GM18867 (cell line): ENCODE measurements around the gene HYDIN.
"Not testable (repeated sequence)": the region's sequence is repeated elsewhere in the genome, so short reads cannot be mapped to it uniquely, and the experiment has no call there.

Experiments
- ATAC-seq: cut with Tn5 transposase; IDR thresholded peaks from one replicate; pipeline ENCODE4 v1.9.1; 2021; ENCODE audit warnings: mild to moderate bottlenecking, moderate library complexity; ENCODE audit not compliant: unreplicated experiment

Gene HYDIN

DNA sequence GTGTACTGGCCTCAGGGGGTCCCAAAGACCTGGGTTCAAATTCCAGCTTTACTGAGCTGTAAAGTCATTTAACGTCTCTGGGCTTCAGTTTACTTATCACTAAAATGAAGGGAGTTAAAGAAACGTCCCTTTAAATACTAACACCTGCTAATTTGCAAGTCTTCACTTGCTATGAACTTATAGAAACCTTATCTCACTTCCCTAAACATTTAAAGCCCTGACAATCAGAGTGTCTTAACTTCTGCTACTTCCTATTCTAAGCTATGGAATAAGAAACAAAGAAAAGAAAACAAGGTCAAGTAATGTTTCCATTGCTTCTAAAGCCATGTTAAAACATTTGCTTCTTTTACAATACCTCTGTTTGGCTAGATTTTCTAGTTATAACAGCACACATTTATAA lies 87.3 kb downstream of the HYDIN start:
- ATAC-seq, result peak; percentile 76

DNA sequence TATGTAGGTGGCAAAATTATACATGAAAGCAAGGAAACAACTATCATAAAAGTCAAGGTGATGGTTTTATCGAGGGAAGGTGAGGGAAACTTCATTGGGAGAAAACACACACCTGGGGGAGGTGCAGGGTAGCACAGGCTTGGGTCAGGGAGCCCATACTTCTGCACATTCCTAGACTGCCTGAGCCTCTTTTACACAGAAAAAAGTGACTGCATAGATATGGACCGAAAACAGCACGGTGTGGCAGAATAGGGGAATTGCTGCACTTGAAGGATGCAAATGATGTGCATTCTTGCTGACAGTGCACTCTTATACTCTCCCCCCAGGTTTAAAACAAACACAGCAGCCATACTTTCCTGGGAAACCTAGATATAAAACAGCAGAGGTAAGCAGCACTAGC lies 120.0 kb downstream of the HYDIN start:
- ATAC-seq, result not testable (repeated sequence)

DNA sequence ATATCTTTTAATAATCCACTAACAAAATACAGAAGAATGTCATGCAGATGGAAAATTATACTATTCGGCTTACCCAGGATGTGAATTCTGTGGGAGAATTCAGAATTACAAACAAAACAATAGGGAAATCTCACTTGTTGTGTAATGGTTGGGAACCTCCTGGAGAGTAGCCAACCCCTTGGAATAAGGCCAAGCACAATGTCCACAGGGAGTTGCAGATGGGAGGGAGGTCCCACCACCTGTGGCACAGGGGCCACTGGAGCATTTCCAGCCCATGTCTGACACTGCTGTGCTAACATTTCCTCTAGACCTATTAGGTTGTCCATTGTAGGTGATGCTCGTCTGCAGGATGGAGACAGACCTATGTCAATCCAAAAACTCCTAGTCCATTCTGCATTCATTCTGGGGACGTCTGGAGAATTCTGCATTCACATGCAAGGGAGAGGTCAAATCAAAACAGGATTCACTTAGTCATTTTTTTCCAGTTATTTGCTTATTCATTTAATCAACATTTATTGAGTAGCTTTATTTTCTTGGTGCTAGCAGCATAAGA lies 120.8 kb downstream of the HYDIN start:
- ATAC-seq, result not testable (repeated sequence)

DNA sequence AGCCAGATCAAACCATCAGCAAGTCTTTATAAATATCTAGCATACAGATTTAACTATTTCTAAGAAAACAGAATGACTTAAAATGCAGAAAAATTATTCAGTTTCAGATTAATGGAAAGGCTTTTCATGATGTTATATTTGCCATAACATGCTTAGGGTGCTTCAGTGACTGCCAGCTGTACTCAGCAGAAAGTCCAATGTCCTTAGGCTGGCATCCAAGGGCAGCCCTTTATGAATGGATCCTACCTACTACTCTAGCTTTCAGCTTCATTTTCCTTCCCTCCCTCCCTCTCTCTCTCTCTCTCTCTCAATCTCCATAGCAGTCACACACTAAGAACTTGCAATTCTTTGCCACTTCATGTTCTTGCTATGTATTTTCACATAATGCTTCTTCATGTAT lies 124.6 kb downstream of the HYDIN start:
- ATAC-seq, result not testable (repeated sequence)

DNA sequence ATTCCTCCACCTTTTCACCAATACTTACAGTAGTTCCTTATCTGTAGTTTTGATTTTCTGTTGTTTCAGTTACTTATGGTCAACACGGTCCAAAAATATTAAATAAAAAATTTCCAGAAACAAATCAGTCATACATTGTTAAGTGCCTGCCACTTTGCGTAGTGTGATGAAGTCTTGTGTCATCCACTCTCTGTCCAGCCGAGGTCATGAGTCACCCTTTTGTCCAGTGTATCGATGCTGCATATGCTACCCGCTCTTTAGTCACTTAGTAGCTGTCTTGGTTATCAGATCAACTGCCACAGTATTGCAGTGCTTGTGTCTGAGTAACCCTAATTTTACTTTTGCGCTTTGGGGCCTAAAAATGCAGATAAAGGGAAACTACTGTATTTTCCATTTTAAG lies 146.9 kb downstream of the HYDIN start:
- not testable (repeated sequence) for ATAC-seq

DNA sequence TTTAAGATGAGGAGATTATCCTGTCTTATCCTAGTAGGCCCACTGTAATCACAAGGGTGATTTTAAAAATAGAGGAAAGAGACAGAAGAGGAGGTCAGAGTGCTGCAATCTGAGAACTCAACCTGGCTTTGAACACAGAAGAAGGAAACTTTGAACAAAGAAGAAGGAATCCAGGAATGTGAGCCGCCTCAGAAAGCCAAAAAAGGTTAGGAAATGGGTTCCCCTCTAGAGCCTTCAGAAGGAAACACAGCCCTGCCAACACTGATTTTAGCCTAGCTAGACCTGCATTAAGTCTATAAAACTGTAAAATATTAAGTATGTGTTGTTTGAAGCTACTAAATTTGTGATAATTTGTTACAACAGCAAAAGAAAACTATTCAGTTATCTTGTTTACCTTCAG lies 149.7 kb downstream of the HYDIN start:
- not testable (repeated sequence) for ATAC-seq

DNA sequence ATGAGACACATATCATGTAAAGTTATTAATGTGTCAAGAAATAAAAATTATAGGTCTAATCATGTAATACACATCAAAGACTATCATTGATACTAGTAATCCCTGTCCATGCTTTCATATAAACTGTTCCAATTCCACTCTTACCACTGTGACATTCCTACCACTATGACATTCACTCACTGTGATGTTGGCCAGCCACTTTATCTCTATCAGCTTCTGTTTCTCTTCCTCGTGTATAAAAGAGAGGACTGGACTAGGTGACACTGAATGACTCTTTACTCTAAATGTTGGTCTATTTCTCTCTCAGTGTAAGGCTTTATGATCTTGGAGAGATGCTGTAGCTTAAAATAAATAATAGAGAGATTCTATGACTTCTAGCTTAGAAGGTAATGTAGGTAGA lies 150.3 kb downstream of the HYDIN start:
- ATAC-seq, result not testable (repeated sequence)

DNA sequence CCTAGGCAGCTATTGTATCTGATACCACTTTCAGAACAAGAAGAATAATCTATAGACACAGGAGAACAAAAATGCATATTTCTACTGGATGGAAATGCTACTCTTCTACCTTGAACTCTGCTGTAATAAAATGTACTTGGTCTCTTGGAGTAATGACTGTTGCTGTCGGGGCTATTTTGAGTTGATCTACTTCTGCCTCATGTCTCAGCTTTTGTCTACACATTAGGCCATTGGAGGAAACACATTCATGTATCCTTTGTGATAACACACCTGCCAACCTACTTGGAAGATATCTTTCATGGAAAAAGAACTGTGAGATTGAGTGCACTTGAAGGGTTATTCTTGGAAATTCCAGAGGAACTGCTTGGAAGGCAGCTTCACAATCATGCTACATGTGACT lies 159.9 kb downstream of the HYDIN start:
- ATAC-seq, result not testable (repeated sequence)

DNA sequence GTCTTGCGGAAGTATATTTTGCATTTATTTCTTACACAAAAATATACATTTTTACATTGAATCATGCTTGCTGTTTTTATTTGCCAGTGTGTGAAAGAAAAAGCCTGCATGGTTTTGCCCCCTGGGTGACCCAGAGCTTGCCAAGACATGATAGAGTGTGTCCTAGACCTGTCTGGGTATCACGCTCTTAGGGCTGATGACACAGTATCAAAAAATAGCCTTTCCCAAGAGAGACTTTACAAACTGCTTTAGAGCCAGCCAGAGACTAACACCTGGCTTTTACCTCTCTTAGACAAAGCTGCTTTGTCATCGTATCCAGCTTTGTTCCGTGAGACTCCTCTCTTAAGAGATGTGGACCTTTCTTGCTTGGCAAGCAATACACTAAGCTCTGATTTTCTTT lies 160.7 kb downstream of the HYDIN start:
- not testable (repeated sequence) for ATAC-seq

DNA sequence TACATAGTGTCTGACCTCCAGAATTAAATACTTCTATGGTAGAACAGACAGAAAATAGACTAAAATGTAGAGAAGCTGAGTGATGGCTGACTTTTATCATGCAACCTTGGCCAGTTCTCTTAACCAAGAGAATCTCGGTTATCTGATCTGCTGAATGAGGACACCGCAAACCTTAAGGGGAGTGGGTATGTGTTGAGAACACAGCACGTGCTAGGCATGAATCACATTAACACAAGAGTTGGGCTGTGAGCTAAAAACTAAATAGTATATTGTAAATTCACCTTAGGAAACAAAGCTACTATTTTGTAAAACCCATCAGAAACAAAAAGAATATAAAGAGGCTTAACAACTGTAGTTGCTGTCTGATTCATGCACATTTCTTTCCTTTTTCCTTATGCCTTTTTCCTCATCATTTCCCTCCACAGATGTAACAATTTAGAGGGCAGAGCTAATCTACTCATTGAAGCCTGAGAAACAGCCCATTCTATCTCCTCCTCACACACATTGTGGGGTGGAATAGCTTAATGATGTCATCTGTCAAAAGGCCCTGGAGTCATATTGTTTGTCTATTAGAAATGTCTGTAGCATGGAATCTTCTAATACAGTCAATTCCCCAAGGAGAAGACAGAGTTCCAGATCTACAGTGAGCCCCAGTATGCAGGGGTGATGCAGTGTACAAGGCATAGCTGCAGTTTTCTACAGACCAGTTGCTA lies 176.5 kb downstream of the HYDIN start:
- not testable (repeated sequence) for ATAC-seq

DNA sequence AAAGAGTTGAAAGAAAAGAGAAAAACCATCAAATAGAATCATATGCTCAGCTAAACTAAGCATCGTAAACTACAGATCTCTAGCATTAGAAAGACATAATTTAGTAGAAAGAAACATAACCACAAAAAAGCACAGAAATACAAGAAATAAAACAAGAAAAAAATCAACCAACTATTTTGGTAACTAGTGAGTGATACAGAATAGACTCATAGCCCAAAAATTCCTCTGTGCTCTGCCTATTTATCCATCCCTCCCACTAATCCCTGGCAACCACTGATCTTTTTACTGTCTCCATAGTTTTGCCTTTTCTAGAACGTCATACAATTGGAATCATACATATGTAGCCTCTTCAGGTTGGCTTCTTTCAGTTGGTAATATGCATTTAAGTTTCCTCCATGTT lies 180.2 kb downstream of the HYDIN start:
- not testable (repeated sequence) for ATAC-seq

DNA sequence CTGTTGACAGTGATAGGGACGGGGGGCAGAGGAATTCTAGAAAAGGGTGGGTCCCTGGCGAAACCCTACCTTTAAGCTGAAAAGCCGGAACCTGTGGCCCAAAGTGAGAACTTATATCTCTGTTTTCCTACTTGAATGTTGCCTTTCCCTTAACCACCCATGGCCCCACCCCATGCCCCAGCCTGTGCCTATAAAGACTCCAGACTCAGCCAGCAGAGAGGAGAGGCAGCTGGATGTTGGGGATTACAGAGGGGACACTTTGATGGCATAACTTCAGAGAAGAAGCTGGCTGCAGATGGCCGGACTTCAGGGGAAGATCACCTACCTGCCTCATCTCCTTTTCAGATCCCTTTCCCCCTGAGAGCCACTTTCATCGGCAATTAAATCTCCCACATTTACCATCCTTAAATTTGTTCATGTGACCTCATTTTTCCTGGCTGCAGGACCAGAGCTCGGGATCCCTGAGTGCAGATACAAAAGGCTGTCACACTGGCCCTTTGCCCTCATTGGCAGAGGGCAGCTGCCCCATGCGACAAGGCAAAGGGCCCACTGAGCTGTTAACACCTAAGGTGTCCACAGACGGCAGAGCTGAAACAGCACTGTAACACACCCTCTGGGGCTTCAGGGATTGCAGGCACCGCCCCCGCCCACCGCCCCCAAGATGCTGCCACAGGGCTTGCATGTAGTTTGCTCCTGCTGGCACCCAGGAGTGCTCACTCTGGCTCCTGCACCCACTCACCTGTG lies 191.0 kb downstream of the HYDIN start:
- ATAC-seq, result not testable (repeated sequence)

DNA sequence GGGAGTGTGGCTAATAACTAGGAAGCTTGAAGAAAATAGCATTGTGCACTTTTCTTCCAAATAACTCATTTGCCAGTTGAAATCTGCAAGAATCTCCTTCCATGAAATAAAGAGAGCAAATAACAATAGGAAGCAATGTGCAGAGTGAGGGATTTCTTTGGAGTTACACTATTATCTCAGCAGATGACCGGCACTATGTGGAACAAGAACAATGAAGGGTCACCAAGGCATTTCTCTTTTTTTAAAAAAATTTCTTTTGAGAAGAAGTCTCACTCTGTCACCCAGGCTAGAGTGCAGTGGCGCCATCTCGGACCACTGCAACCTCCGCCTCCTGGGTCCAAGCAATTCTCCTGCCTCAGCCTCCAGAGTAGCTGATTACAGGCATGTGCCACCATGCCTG lies 192.1 kb downstream of the HYDIN start:
- not testable (repeated sequence) for ATAC-seq

DNA sequence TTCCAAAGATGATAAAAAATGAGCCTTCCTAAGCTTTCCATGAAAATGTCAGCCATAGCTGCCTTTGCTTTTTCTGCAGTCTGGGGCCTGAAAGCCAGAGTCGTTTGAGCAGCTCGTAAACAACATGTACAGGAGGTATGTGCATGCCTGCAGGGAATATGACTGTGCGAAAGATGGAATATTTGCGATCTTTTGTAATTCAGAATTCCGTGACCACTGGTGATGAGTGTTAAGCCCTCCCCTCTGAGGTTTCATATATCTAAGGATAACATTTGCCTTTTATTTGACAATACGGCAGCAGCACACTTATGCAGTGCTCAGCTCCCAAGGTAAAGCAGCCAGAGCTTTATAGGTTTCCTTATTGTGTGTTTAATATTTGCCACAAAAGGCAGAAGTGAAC lies 192.5 kb downstream of the HYDIN start:
- ATAC-seq, result not testable (repeated sequence)

DNA sequence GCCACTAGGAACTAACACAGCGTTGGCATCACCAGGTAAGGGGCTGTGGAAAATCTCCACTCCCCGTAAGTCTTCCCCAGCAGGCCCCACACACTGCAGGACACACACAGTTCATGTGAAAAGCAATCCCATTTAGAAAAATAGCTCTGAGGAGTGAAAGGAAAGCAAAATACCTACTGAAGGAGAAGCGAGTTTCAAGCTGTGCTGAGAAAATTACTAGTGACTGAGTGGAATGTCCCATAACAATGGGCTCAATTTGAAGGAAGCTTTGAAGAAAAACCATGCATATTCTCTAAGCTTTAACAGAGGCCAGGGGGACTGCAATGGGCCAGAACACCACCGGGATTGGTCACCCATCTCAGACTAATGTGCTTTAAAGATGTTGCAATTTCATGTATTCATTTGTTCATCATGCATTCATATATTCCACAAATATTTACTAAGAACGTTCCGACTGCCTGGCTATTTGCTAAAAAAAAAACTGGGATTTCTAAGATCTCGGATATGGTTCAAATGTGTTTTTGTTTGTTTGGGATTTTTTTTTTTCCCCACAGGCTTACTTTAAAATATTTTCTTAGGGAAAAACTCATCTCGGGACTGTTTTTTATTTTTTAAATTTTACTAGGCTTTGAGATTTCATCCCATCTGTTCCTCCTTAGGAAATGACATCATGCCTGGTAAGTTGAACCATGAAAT lies 202.3 kb downstream of the HYDIN start:
- not testable (repeated sequence) for ATAC-seq

DNA sequence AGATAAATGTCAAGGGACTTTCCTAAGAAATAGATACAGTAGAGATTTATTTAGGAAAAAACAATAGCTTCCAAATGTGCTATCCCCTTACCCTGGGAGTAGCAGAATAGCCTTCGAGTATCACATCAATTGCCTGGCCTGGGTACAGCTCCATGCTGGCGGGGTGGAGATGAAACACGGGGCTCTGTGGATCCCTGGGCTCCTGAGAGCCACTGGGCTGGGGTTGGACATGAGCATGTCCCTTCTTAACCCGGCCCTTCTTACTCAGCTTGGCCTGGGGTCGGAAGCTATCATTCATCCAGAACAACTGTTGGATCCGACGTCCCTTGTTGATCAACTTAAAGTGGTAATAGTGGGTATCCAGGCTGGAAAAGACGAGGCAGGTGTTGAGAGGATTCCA lies 203.0 kb downstream of the HYDIN start:
- not testable (repeated sequence) for ATAC-seq

DNA sequence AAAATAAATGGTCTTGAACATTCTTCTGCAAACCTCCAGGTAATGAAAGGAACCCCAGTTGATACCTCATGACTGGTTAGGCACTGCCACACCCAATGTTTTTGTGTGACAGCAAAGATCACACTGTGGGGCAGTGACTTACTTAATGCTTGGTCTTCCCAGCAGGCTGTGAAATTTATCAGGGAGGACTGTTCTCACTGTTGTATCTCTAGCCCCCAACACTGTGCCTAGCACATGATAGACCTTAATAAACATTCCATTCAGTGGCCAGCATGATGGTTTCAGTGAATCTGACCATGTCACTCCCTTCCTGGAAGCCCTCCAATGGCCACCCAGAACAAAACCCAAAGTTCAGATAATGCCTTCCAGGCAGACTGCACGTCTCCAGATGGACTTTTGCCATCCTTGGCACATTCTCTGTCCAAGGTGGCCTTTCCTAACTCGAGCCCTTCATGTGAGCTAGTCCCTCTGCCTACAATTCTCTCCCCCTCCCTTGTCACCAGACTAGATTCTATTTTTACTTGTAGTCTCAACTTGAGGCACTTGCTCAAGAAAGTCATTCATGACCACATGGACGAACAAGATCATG lies 206.6 kb downstream of the HYDIN start:
- not testable (repeated sequence) for ATAC-seq

DNA sequence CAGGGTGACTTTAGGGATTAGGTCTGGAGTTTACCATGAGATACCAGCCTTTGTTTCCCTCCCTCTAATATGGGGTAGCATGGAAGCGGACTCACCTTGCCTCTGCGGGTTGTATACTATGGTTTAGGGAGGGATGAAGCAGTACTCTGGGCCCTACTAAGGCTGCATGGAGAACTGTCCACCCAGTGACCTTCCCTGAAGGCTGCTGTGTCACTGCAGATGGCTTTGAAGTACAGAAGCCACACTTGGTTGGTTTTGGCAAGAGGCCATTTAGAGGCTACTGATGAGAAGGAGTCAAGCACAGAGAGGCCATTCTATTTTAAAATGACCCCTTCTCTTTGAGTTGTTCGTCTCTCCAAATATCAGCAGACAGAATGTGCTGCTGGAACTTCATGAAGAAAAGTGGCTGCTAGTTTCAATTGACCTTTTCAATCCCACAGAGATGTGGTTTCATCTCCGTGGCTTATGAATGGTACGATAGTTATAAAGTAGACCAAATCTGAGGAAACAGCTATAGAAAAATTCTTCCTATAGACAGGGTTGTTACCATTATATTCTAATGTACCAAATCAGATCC lies 208.5 kb downstream of the HYDIN start:
- ATAC-seq, result not testable (repeated sequence)

DNA sequence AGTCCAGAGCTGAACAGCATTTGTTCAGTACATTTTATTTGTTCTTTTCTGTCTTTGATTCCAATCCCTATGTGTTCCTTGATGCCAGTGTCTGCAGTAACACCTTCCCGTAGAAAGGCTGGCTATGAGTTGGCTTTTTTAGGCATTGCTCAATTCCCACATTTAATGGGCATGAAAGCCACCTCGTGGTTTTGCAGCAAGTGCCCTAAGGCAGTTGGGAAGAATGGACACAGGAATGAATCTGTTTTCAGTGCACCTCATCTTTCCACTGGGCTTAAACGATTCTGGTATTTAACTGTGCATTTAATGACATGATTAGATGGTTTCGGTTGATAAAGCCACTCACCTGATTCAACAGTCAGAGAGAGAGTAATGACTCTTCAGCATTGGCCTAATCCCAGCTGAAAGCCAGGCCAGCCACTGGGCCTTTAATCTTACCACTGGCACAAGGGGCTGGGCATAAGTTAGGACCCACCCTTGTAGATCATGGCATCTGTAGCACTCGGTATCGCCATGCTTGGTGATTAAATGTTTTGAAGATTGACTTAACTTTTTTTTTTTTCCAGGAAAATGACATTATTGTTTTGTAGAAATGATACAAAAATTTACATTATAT lies 211.3 kb downstream of the HYDIN start:
- not testable (repeated sequence) for ATAC-seq

DNA sequence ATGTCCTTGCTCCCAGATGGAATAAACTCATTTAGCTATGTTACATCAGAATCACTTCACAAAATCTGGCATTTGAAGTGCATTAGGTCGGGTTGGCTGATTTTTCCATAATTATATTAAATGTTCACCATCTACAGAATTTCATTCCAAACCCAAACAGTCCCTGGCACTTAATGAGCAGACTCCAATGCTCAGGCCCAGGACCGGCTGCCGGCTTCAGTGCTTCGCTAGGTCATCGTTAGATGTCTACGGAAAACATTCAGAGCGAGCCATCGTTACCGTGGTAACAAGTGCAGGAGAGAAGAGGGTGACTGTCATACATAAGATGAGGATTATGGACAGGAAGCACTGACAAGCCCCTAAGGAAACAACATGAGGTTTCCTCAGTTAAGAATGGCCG lies 215.1 kb downstream of the HYDIN start:
- not testable (repeated sequence) for ATAC-seq
